Measurements from ENCODE around the gene CD59.
"Not testable (repeated sequence)": the region's sequence is repeated elsewhere in the genome, so short reads cannot be mapped to it uniquely, and the experiment has no call there.

CD59 gene

DNA sequence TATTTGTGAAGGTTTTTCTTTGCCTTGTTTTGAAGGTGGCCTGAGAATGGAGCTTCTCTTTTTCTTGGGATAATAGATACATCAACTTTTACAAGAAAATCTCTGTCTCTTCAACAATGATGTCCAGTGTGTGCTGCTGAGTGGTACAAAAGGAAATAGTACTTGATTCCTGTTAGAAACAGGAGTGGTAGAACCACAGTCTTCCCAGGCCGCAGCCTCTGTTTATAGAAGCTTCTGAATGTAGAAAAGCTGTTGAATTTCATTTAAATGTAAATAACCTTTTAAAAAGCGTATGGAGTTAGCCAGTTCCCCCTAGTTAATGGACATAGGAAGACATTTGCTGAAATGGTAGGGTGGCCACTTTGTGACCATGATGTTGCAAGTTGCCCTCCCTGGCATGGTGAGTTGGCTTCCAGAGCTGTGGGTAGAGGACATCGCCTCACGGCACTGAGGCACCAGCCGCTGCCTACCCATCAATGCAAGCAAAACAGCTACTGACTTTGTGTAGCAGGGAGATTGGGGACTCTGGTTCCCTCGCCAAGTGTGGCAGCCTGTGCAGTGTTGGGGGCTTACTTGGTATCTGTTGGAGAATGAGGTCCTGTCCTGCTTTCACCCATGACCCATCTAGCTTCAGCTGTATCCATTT lies 67.1 kb downstream of the CD59 start:
- DNase-seq = no peak

DNA sequence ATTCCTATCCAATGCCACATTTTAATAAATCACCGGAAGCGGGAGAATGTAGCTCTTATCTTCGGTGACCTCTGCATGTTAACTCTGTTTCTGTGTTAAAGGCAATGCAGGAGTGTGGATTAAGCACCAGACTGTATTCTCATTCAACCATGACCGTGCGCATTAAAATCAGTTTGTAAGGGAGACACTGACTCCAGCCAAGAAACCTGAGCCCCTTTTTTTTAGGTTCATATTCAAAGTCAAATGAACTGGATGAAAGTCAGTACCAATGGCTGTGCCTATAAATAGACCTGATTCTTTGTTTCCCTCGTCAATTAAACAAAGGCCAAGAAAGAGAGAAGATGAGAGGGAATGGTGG lies 67.8 kb downstream of the CD59 start:
- no peak for DNase-seq

DNA sequence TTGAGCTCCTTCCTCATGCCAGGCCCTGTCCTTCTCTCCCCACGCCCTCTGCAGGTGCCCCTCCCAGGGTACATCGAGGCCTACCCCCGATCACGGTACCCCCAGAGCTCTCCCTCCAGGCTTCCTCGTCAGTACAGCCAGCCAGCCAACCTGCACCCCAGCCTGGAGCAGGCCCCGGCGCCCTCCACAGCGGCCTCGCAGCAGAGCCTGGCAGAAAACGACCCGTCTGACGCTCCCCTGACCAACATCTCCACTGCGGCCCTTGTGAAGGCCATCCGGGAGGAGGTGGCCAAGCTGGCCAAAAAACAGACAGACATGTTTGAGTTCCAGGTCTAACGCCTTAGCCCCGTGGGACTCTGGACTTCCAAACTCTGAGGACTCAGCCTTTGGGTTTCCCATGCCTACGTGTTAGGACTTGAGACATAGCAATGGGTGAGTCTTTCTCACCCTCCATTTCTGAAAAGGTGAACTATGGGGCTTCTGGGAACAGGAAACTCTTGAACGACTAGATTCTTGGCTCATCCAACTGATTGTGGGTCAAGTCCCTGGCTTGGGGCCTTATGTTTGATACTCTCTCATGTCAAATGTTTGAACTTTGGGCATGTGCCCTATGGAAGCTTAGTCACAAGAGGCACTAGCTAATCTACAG lies 68.3 kb downstream of the CD59 start:
- DNase-seq = no peak

DNA sequence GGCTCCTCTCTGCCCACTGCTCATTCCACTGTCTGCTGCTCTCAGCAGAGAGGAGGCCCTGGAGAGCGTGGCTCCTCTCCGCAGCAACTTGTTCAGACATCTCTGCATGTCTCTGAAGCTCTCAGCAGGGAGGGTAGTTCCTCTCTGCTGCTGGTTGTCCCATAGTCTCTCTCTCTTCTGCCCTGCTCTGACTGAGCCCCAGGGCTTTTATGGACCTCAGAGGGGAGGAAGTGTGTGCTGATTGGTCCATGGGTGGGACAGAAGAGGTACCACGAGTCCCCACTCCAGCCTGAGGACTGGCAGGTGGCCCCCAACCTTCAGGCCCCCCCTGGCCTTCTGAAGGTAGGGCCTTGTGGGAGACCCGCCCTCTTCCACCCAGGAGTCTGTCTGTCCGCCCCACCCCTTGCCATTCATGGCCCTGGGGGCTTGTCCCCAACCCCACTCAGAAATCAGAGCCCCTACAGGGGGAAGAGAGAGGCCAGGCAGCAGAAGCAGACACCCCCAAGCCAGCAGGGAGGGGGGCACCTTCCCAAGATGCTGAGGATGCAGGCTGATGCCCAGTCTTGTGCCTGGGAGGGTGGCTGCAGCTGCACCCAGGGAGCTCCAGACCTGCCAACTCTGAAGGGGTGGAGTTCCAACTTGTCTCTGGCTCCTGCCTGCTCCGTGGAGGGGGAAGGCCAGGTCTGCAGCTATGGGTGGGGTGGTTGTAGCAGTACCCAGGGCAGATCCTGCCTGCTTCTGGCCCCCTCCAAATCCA lies 70.7 kb downstream of the CD59 start:
- DNase-seq = no peak

DNA sequence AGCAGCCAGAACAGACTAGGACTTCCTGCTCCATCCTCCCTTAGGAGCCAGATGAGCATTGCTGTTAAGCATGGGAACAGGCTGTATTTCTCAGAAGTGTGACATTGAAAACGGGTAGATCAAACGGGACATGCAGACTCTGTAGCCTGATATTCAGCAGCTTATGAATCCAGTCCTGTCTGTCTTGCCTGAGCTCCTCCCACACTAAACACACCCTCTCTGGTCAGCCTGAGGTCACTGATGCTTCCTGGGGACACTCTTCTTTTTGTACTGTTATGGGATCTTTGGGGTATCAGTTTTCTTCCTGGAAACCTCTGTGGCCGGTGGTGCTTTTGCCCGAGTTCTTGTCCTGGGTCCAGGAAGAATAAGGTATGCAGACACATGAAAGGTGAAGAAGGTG lies 71.4 kb downstream of the CD59 start:
- no peak for DNase-seq

DNA sequence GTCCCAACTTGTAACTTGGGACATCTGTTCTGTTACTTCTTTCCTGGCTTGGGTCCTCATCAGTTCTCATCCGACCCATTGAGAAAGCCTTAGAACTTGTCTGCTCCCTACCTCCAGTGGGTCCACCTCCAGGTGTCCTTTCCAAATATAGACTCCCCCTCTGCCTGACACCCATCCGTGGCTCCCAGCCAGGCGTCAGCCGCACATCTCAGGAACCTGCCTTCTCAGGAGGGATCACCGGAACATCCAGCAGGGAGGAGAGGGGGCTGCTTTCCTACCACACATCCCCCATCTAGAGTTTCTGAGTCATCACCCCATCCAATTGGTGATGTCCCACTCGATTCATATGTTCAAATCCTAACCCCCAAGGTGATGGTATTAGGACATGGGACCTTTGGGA lies 72.1 kb downstream of the CD59 start:
- DNase-seq = no peak

DNA sequence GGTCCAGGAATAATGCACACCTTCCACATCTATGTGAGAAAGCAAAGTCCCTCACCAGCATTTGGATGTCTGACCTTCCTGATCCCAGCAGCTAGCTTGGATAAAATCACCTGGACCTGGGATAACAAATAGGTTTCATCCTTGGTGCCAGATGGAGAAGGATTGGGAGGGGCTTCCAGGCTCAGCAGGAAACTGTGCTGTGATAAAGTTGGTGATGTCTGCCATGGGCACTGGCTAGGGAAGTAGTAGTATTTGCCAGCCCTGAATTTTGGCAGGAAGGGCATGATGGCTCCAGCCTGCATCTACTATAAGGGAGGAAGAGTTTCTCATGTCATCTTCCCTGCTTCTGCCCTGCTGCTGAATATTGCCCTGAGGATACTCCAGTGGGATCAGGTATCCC lies 73.1 kb downstream of the CD59 start:
- no peak for DNase-seq

DNA sequence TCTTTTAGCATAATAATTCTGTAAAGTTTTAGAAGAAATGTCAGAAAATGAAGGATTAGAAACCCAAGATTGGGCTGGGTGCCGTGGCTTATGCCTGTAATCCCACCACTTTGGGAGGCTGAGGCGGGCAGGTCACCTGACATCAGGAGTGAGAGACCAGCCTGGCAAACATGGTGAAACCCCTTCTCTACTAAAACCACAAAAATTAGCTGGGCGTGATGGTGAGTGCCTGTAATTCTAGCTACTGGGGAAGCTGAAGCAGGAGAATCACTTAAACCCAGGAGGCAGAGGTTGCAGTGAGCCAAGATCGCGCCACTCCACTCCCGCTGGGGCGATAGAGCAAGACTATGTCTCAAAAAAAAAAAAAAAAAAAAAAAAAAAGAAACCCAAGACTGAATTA lies 74.7 kb downstream of the CD59 start:
- not testable (repeated sequence) for DNase-seq

DNA sequence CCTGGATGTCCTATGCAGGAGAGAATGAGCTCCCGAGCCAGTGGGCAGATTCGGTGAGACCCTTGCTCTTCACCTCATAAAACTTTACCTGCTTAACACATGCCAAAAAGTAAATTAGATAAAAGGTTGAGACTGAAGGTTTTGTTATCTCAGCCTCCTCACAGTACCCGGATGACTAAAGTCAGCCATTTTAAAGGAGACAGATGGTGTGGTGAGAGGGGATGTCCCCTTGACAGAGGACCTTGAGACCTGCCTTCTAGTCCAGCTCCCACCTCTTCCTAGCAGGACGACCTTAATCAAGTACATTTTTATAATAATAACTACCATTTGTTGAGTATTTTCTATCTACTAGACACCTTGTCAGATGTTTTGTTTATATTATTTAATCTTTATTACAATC lies 75.3 kb downstream of the CD59 start:
- no peak for DNase-seq

DNA sequence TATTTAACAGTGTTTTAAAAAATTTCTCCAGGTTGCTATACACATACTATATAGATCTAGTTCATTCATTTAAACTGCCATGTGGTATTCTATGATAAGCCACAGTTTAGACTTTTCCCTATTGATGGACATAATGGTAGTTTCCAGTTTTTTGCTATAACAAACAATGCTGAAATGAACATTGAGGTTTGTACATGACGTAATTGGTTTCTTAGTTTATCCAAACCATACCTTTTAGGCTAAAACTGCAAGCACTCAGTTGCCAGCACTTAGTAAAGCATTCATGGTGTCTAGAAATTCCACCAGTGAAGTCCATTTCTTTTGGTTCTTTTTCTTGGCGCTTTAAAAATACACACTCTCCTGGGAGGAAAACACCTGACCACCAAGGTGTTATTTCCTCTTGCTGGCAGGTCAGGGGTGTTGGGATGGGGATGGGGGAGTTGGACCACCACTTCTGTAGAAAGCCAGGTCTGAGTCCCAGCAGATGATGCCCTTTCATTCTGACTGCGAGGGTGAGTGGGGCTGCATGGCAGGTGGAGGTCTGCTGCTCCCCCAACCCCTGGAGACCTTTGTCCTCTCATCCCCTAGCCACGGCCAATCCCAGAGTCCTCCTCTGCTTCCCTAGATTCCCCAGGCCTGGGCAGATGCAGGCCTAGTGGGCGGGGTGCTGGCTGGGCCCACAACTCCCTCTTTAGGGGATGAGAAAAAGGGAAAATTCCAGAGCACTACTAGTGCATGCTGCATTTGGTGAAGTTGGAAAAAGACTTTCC lies 76.7 kb downstream of the CD59 start:
- no peak for DNase-seq

DNA sequence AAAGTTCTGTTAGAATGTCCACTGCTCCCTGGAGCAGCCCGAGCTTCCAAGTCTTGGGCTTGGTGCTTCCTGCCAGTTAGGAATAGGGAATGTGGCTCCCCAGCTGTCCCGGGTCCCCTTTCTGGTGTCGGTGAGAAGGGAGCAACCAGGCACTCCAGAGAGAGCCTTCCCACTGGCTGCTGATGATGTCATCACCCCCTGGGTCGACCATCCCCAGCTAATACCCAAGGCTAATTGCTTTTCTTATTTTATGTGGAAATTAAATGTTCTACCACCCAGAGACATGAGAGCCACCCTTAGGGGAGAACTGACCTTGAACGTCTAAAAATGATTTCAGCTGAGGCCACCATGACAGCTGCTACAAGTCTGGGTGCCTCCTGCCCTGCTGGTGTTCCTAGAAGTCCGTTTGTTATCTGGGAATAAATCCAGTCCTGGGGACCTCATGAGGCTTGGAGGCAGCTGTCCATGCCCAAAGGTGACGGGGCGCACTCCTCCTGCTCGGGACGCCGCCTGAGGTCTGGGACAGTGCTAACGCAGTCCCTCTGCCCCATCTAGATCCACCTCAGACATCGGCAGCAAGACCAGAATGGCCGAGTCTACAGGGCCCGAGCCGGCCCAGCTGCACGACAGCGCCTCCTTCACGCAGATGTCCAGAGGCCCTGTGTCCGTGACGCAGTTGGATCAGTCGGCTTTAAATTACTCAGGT lies 77.9 kb downstream of the CD59 start:
- DNase-seq = no peak

DNA sequence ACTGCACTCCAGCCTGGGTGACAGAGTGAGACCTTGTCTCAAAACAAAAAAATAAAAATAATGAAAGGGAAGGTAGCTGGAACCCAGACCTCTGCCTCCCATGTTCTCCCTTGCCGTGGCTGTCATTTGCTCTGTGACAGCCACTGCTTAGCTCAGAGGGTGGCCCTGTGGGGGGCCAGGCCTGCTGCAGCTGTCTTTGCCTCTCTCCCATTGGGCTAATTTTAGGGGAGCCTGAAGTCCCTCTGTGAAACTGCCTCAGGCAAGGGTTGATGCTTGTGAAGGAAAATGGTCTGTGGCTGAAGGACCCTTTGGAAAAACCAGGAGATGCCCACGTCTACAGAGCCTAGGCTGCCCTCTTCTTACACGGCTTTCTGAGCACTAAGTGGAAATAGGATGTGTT lies 78.5 kb downstream of the CD59 start:
- DNase-seq = no peak

DNA sequence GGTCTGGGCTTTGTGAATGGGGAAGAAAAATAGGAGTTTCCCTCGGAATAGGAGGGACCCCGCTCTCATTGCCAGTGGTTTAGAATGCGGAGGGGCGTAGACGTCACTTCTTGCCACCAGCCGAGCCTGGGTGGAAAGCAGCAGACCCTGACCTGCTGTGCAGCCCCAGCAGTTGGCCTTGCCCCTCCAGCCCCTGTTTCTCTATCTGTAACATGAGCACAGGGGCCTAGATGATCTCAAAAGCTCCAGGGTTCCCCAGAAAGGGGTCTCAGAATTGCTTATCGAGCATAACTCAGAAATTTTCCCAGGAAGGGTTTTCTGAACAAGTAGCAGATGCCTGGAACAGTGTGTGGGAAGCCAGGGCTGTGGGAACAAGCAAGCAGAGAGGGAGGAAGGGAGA lies 79.5 kb downstream of the CD59 start:
- no peak for DNase-seq

DNA sequence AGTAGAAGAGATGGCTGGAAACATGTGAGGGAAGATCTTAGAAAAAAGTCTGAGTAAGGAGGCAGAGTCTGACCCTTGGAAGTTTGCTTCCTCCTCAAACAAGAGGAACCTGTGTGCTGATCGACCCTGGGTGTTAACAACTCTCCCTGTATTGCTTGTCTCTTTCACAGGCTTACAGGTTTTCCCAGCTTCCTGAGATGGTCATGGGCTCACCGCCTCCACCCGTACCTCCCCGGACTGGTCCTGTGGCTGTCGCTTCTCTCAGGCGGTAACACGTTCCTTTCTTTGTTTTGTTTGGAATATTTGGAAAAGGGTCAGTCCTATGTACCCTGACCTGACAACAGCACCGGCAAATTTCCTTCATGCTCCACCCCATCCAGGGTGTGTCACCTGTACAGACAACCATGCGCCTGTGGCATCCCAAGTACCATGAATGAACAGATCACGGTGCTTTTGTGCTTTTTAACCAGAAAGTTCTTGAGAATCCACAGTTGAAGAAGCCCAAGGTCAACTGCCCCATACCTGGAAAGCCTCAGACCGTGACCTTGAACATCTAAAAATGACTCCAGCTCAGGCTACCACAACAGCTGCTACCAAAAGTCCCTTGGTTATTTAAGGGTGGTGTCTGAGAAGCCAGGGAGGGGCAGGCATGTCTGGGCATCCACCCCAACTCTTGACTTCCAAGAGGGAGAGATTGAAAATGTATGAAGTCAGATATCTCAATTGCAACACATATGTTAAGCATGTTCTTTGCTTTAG lies 80.2 kb downstream of the CD59 start:
- DNase-seq = no peak

DNA sequence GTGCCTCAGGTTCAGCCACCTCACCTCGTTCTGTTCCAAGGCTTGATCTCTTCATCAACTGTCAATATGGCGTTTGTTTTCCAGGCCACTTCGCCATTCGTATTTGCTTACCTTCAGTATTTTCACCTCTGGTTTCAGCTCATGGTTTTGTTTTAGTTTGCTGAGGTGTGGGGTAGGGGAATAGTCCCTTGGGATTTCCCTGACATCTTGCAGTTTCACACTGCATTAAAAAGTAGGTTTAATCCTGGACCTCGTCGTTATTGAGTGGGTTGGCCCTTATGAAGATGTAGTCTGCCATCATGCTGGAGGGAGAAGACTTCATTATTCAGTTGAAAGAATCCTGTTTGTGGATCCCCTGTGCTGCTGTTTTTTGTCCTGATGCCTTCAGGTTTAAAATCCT lies 81.6 kb downstream of the CD59 start:
- DNase-seq = no peak
